NT2/D1 (cell line): ENCODE data around the gene PDE11A.

Experiments
- SUZ12 ChIP-seq: IDR thresholded peaks from 2 replicates; pipeline ENCODE4 v1.6.1; 2011; ENCODE audit not compliant: insufficient read length, insufficient read depth; ENCODE audit errors: extremely low read depth
- YY1 ChIP-seq: IDR thresholded peaks from 2 replicates; pipeline ENCODE4 v1.6.1; 2011; ENCODE audit not compliant: insufficient read length, insufficient read depth
- ZNF274 ChIP-seq: IDR thresholded peaks from 2 replicates; pipeline ENCODE4 v1.6.1; 2011; ENCODE audit warnings: mild to moderate bottlenecking, low read depth, low read length

DNA sequence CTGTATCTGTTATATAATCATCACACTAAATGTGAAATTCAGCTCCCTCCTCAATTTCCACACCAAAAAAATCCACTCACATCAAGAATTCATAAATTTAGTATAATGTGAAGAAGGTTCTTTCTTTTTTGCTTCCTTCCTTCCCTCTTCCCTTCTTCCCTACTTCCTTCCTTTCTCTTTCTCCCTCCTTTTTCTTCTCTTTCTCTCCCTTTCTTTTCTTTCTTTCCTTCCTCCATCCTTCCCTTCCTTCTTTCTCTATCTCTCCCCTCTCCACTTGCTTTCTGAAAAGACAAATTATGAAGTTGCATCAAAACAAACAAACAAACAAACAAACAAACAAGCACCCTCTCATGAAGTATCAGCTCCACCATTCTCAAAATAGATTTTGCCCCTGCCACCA is 290.0 kb downstream of the PDE11A start:
- TF ChIP-seq ZNF274: no peak
- TF ChIP-seq YY1: no peak
- TF ChIP-seq SUZ12: no peak
